C4-2B (cell line): ENCODE measurements around the gene RTN1.

Experiments
- H3K27ac ChIP-seq: fragments of 450-650 bp; 2 replicates; pipeline ENCODE4 v1.5.1; 2017
- CTCF ChIP-seq: fragments of 450-650 bp; conservative IDR thresholded peaks from 2 replicates; pipeline ENCODE4 v1.5.1; 2017; ENCODE audit warnings: mild to moderate bottlenecking
- ZFX ChIP-seq: fragments of 450-650 bp; IDR thresholded peaks from 2 replicates; pipeline ENCODE4 v1.6.1; 2017

RTN1 gene

DNA sequence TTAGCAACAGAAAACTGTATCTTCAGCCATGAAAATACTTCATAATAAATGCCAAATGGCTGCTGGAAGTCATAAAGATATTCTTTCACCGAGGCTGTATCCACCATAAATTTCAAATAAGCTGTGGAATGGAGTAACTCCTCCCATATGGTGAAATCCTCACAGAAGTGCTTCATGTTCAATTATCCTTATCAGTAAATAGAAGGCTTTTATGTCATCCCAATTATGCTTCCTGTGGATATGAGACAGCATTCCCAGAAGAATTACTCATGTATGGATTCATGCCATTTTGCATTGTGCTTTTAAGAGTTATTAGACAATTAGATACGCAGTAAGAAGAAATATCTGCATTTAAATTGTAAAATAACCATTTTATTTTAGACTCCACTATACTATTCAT is 99.0 kb downstream of the RTN1 start:
- H3K27ac ChIP-seq, result no peak overlapping the region
- TF ChIP-seq ZFX (no peak), CTCF (no peak)

DNA sequence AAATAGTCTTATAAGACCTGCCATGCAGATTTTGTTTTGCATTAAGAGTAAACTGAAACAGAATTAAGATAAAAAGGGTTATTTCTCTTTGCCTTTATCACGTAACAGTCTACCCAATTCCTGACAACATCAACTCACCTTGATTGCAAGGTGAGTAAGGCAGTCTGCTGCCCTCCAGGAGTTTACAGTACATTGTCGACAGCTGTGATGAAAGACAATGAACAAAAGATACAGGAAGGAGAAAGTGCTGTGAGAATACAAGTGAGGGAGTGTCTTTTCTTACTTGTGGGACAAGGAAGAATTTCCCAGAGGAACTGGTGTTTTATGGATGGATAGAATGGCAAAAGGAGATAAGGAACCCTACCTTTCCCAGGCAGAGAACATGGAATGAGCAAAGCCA is 101.0 kb downstream of the RTN1 start:
- H3K27ac ChIP-seq, result no peak overlapping the region
- TF ChIP-seq ZFX, result no peak
- TF ChIP-seq CTCF, result no peak

DNA sequence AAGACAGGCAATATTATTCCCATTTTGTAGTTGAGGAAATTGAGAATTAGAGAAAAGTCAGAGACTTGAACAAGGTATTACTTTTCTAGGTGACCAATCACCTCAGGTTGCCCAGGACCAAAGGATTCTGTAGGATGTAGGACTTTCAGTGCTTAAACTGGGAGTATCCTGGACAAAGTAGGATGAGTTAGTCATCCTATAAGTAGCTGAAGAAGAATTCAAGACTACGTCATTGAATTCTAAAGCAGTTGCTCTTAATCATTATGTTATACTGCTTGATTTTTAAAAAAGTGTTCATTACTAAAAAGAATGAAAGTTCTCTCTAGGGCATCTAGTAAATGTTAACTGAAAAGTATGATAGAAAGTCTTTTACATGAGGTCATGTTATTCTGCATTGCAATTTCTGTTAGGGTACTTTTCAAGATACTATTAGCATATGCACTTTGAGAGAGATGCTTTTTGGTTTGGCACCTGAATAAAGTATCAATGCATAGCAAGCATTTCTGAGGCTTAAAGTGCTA is 101.7 kb downstream of the RTN1 start:
- TF ChIP-seq ZFX (no peak), CTCF (no peak)
- H3K27ac ChIP-seq, result no peak overlapping the region

DNA sequence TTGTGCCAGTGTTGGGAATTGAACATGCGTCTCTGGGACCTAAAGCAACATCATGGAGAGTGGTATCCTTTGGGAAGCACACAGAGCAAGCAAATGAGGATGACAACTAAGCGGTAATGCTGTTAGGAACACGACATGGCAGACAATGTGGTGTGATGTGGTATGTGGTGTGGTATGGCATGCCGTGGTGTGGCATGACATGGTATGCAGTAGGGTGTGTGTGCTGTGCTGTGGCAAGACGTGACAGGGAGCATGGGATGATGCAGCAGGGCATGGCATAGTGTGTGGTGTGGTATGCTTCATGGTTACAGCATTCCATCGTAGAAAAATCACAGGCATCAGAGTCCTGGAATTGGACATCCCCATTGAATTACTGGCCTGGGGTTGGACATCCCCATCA is 108.7 kb downstream of the RTN1 start:
- TF ChIP-seq ZFX (no peak), CTCF (no peak)
- H3K27ac ChIP-seq, result no peak overlapping the region

GRCh38 chr14:59755409-59756135 is 115.0 kb downstream of the RTN1 start:
- TF ChIP-seq ZFX, result no peak
- no peak for TF ChIP-seq CTCF
- no peak overlapping the region for H3K27ac ChIP-seq

- no peak overlapping the region for H3K27ac ChIP-seq
- TF ChIP-seq ZFX (no peak), CTCF (no peak)
Observed at GRCh38 chr14:59754256-59754655, 116.3 kb downstream of the RTN1 start.

DNA sequence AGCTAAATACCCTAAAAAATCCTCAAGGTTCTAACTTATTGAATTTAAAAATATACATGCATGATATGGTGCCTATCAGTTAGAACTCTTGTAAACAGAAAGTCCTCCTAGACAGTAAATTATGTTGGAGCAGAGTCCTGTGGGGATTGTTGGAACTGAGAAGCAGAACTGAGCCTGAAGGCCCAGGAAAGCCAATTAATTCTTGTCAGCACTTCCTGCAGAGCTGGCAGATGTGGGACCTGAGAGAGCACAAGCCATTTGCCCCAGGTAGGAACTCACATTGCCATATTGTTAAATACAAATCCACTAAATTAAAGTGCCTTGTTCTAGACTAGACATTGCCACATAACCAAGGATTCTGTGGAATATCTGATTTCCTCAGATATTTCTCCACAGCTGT is 117.1 kb downstream of the RTN1 start:
- H3K27ac ChIP-seq, result no peak overlapping the region
- no peak for TF ChIP-seq CTCF
- no peak for TF ChIP-seq ZFX
